Measurements from ENCODE around the gene LIN7B.

DNA sequence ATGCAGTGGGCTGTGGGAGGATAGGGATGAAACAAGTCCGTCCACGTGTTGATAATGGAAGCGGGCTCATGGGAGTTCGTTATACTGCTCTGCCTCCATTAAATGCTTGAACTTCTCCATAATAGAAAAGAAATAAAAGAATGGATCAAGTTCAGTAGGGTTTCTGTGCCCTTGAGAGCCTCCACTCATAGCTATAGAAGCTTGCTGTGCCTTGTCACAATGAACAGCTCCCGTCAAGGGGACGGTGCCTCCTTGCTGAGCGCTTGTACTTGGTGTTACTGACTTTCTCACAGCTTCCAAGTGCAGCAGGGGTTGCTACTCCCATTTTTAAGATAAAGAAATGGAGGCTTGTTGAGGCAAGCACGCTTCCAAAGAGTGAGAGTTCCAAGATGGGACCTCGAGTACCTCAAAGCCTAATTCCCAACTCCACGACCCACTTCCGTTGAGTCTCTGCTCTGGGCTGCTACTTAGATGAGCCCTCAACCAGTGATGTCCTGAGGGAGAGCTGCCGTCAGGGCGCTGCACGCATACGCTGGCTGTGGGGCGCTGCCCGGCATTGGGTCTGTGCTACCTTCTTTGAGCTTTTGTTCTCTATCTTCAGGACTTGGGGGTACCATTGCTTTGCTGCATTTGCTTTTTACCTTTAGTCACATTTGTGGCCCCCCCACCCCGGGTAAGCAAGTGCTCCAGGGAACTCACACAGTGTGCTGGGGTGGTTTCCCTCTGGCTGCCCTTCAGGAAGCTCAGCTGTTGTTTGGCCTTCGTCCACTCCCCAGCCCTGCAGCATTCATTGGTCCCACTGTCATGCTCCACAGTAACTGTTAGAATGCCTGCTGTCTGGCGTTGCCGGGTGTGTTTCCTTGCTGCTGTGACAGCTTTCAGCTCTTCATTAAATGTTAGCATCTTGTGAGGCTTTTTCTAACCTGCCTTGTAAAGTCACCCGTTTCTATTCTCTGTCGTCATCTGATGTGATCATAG, 19.4 kb upstream of the LIN7B start:
- no peak for TF ChIP-seq POLR2A (IDR thresholded peaks at IDR 0.05)
- TF ChIP-seq, protein P1, sequence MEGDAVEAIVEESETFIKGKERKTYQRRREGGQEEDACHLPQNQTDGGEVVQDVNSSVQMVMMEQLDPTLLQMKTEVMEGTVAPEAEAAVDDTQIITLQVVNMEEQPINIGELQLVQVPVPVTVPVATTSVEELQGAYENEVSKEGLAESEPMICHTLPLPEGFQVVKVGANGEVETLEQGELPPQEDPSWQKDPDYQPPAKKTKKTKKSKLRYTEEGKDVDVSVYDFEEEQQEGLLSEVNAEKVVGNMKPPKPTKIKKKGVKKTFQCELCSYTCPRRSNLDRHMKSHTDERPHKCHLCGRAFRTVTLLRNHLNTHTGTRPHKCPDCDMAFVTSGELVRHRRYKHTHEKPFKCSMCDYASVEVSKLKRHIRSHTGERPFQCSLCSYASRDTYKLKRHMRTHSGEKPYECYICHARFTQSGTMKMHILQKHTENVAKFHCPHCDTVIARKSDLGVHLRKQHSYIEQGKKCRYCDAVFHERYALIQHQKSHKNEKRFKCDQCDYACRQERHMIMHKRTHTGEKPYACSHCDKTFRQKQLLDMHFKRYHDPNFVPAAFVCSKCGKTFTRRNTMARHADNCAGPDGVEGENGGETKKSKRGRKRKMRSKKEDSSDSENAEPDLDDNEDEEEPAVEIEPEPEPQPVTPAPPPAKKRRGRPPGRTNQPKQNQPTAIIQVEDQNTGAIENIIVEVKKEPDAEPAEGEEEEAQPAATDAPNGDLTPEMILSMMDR (IDR thresholded peaks at IDR 0.05), result no peak
